PC-9 (cell line): ENCODE data around the gene OR2F2. TPM values are rescaled to one million over a fixed set of nuclear protein-coding genes. Genes with fewer than 3 reads are reported as not detected.

ENCODE experiments used
- BruUV-seq: library from RNA; stranded (reverse); fragments of 400-500 nt; replicated peaks from 2 replicates; lab custom pipeline; 2021; lab: Mats Ljungman, UMichigan
- CTCF ChIA-PET: fragments of 300-600 bp; sonication (Branson Sonifier 250); formaldehyde crosslinking; loops from one replicate; lab custom pipeline; 2022; ENCODE audit warnings: antibody characterized with exemption; lab: Charles Lee
- POLR2A ChIA-PET: fragments of 300-600 bp; sonication (Branson Sonifier 250); formaldehyde crosslinking; loops from one replicate; lab custom pipeline; 2022; ENCODE audit warnings: antibody characterized with exemption; ENCODE audit not compliant: unreplicated experiment; lab: Charles Lee
- DNase-seq, 2 experiments: peaks; one replicate each; pipeline versions ENCODE4 v3.0.0 to v3.0.0-alpha.2; 2015 to 2022; ENCODE audit warnings: mixed read lengths in 1 of 2
- H2AFZ ChIP-seq: fragments of 200-600 bp; sonication (generic); 2 replicates; pipeline ENCODE4 v1.8.1; 2017; ENCODE audit warnings: antibody characterized with exemption
- H3F3A ChIP-seq: fragments of 200-600 bp; sonication (generic); 2 replicates; pipeline ENCODE4 v1.8.1; 2017; ENCODE audit warnings: antibody characterized with exemption, mild to moderate bottlenecking, low read depth; ENCODE audit not compliant: insufficient read depth
- H3K27ac ChIP-seq: fragments of 200-600 bp; sonication (generic); 2 replicates; pipeline ENCODE4 v1.6.1; 2016; ENCODE audit warnings: mixed run types
- H3K27me3 ChIP-seq: fragments of 200-600 bp; sonication (generic); 2 replicates; pipeline ENCODE4 v1.6.1; 2016; ENCODE audit warnings: low read depth, mixed run types; ENCODE audit not compliant: insufficient read depth
- H3K36me3 ChIP-seq: fragments of 200-600 bp; sonication (generic); 2 replicates; pipeline ENCODE4 v1.6.1; 2016; ENCODE audit warnings: low read depth, mixed run types
- H3K4me1 ChIP-seq: fragments of 200-600 bp; sonication (generic); replicated peaks from 2 replicates; pipeline ENCODE4 v1.6.1; 2016; ENCODE audit warnings: mixed run types; ENCODE audit not compliant: insufficient read depth
- H3K4me2 ChIP-seq: fragments of 200-600 bp; sonication (generic); 2 replicates; pipeline ENCODE4 v1.6.1; 2017; ENCODE audit warnings: mixed run types
- H3K4me3 ChIP-seq: fragments of 200-600 bp; sonication (generic); 2 replicates; pipeline ENCODE4 v1.6.1; 2016; ENCODE audit warnings: mixed run types
- H3K79me2 ChIP-seq: fragments of 200-600 bp; sonication (generic); 2 replicates; pipeline ENCODE4 v1.6.1; 2017; ENCODE audit warnings: low read depth, mixed run types
- H3K9me2 ChIP-seq: fragments of 200-600 bp; sonication (generic); 2 replicates; pipeline ENCODE4 v1.8.1; 2017; ENCODE audit warnings: mild to moderate bottlenecking; ENCODE audit not compliant: insufficient read depth
- H3K9me3 ChIP-seq: fragments of 200-600 bp; sonication (generic); 2 replicates; pipeline ENCODE4 v1.8.1; 2016; ENCODE audit warnings: low read depth; ENCODE audit not compliant: insufficient read depth
- H4K20me1 ChIP-seq: fragments of 200-600 bp; sonication (generic); 2 replicates; pipeline ENCODE4 v1.8.1; 2017; ENCODE audit not compliant: insufficient read depth
- CTCF ChIP-seq: fragments of 200-600 bp; sonication (generic); conservative IDR thresholded peaks from 2 replicates; pipeline ENCODE4 v1.6.1; 2017; ENCODE audit warnings: mixed run types, antibody characterized with exemption, mild to moderate bottlenecking, moderate library complexity
- EZH2 ChIP-seq: fragments of 200-600 bp; sonication (generic); IDR thresholded peaks from 2 replicates; pipeline ENCODE4 v1.8.0; 2017; ENCODE audit warnings: antibody characterized with exemption, low read depth
- intact Hi-C: fragments of 100-400 bp; cut with micrococcal nuclease; formaldehyde crosslinking; loops from one replicate; pipeline ENCODE4 v1.10.0; 2022; ENCODE audit not compliant: unreplicated experiment
- total RNA-seq: library from RNA; stranded (reverse); gene quantifications from 2 replicates; pipeline ENCODE4 v1.2.3, GENCODE V29; 2021

The OR2F2 gene
- total RNA-seq, 1 experiment from 2014 or later, result not detected

- H3K36me3 ChIP-seq, result no peaks in the 10 kb centered on the region
- TF ChIP-seq EZH2 (no peak), CTCF (no peak)
- no peaks in the 10 kb centered on the region; the same call in 1 of the 2 replicates for H3F3A ChIP-seq
- no peak overlapping the region for H3K4me3 ChIP-seq
- intact Hi-C loops, result no loop called here
- ChIA-PET CTCF (no interaction called here), POLR2A (no interaction called here)
- H3K79me2 ChIP-seq, result no peaks in the 10 kb centered on the region
- peak overlapping the region; percentile 61; the same call in 1 of the 2 replicates for H2AFZ ChIP-seq
- DNase-seq, result no peak
- BruUV-seq, result no TSS peak
- no peaks in the 10 kb centered on the region for H3K9me3 ChIP-seq
- H3K4me1 ChIP-seq, result no peaks in the 10 kb centered on the region
- no peak overlapping the region for H3K27ac ChIP-seq
- H3K4me2 ChIP-seq, result no peak overlapping the region
- peaks cover 6% of the 10 kb centered on the region; the same call in 1 of the 2 replicates for H3K9me2 ChIP-seq
- no peaks in the 10 kb centered on the region for H3K27me3 ChIP-seq
- no peaks in the 10 kb centered on the region for H4K20me1 ChIP-seq
Observed at GRCh38 chr7:143936087-143937009, 1.3 kb downstream of the OR2F2 start.

- Histone ChIP-seq H3K4me2 (no peak overlapping the region), H3K27me3 (no peaks in the 10 kb centered on the region), H3K27ac (no peak overlapping the region), H3K9me2 (peaks cover 6% of the 10 kb centered on the region; the same call in 1 of the 2 replicates), H3K79me2 (no peaks in the 10 kb centered on the region), H3K4me3 (no peak overlapping the region), H3F3A (no peaks in the 10 kb centered on the region; the same call in 1 of the 2 replicates), H3K4me1 (no peaks in the 10 kb centered on the region), H3K36me3 (no peaks in the 10 kb centered on the region), H3K9me3 (no peaks in the 10 kb centered on the region), H4K20me1 (no peaks in the 10 kb centered on the region), H2AFZ (0 out of 2 replicates have a peak overlapping the region, but pooled peaks have one; percentile 1)
- POLR2A ChIA-PET, result no interaction called here
- intact Hi-C loops, result no loop called here
- TF ChIP-seq CTCF (no peak), EZH2 (no peak)
- no peak for DNase-seq
- no TSS peak for BruUV-seq
- CTCF ChIA-PET, result no interaction called here
Observed at GRCh38 chr7:143938379-143939243, 3.6 kb downstream of the OR2F2 start.

- intact Hi-C loops, result loop anchor here (2.0 to 10.0 kb wide), 2 partner anchors 17 to 49 kb away; no protein-coding TSS in a partner anchor
- BruUV-seq, result no TSS peak
Observed at GRCh38 chr7:143945423-143945822, 10.4 kb downstream of the OR2F2 start.

More at GRCh38 chr7:143945423-143945822, 10.4 kb downstream of the OR2F2 start:
- POLR2A ChIA-PET, result no interaction called here
- Histone ChIP-seq H3K36me3 (no peaks in the 10 kb centered on the region), H3K4me2 (no peak overlapping the region), H3K4me3 (no peak overlapping the region), H3K4me1 (no peaks in the 10 kb centered on the region), H3K9me3 (no peaks in the 10 kb centered on the region), H4K20me1 (no peaks in the 10 kb centered on the region), H3K27me3 (no peaks in the 10 kb centered on the region), H3K9me2 (no peaks in the 10 kb centered on the region), H3K27ac (no peak overlapping the region), H3K79me2 (no peaks in the 10 kb centered on the region), H3F3A (no peaks in the 10 kb centered on the region), H2AFZ (0 out of 2 replicates have a peak overlapping the region, but pooled peaks have one; percentile 7)
- CTCF ChIA-PET, result no interaction called here
- no peak for DNase-seq
- no peak for TF ChIP-seq EZH2
- no peak for TF ChIP-seq CTCF
